ENCODE results near the gene ZNF32.

The ZNF32 gene

DNA sequence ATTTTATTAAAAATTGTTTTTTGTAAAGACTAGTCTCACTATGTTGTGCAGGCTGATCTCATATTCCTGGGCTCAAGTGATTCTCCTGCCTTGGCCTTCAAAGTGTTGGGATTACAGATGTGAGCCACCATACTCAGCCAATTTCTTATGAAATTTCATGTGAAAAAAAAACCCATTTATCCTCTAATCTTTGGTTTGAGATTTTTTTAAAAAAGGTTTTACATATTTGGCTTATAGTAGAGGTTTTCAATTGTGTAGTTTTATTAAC lies 35.5 kb upstream of the ZNF32 start:
- Histone ChIP-seq H3K27ac (replicated peaks) (no peak overlapping the region), H3K4me3 (replicated peaks; ENCODE audit: insufficient read depth, low read length) (no peak overlapping the region), H3K27me3 (ENCODE audit: insufficient read depth, poor library complexity, severe bottlenecking) (no peaks in the 10 kb centered on the region)
- TF ChIP-seq SPI1 (IDR thresholded peaks at IDR 0.05; ENCODE audit: borderline replicate concordance, low read depth) (no peak), REST (IDR thresholded peaks at IDR 0.05; ENCODE audit: insufficient replicate concordance, low read depth) (no peak), POLR2AphosphoS5 (IDR thresholded peaks at IDR 0.05; ENCODE audit: low read depth) (no peak), GABPA (IDR thresholded peaks at IDR 0.05; ENCODE audit: low read depth) (no peak)
- TF ChIP-seq, protein P1, sequence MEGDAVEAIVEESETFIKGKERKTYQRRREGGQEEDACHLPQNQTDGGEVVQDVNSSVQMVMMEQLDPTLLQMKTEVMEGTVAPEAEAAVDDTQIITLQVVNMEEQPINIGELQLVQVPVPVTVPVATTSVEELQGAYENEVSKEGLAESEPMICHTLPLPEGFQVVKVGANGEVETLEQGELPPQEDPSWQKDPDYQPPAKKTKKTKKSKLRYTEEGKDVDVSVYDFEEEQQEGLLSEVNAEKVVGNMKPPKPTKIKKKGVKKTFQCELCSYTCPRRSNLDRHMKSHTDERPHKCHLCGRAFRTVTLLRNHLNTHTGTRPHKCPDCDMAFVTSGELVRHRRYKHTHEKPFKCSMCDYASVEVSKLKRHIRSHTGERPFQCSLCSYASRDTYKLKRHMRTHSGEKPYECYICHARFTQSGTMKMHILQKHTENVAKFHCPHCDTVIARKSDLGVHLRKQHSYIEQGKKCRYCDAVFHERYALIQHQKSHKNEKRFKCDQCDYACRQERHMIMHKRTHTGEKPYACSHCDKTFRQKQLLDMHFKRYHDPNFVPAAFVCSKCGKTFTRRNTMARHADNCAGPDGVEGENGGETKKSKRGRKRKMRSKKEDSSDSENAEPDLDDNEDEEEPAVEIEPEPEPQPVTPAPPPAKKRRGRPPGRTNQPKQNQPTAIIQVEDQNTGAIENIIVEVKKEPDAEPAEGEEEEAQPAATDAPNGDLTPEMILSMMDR (IDR thresholded peaks at IDR 0.05; ENCODE audit: insufficient read depth, low read length): no peak
- DNase-seq (ENCODE audit: low read depth in 1 of 2, low spot score in 1 of 2): no peak

- TF ChIP-seq, protein P1 (IDR thresholded peaks at IDR 0.05; ENCODE audit: insufficient read depth, low read length): peak; percentile 42
- TF ChIP-seq GABPA (IDR thresholded peaks at IDR 0.05; ENCODE audit: low read depth) (no peak), SPI1 (IDR thresholded peaks at IDR 0.05; ENCODE audit: borderline replicate concordance, low read depth) (no peak)
- Histone ChIP-seq H3K4me3 (replicated peaks; ENCODE audit: insufficient read depth, low read length) (no peak overlapping the region), H3K27ac (replicated peaks) (no peak overlapping the region), H3K27me3 (ENCODE audit: insufficient read depth, poor library complexity, severe bottlenecking) (no peaks in the 10 kb centered on the region)
- no peak for DNase-seq (ENCODE audit: low read depth in 1 of 2, low spot score in 1 of 2)
Measured at GRCh38 chr10:43683451-43684291, 35.0 kb upstream of the ZNF32 start.

DNA sequence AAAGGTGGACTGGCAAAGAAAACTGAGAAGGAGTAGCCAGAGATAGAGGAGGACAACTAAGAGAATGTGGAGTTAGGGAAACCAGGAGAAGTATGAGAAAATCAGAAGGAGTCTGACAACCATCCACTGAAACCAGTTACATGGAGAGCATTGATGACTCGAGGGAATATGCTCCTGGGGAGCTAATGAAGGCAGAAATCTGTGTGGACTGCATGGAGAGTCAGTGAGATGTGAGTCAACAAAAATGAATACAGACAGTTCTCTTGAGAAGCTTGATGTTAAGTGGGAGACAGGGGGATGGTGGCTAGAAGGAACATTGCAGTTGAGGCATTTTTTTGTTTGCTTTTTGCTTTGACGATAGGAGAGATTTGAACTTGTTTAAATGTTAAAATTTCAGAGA lies 34.3 kb upstream of the ZNF32 start:
- no peak for DNase-seq (ENCODE audit: low read depth in 1 of 2, low spot score in 1 of 2)
- Histone ChIP-seq H3K27me3 (ENCODE audit: insufficient read depth, poor library complexity, severe bottlenecking) (no peaks in the 10 kb centered on the region), H3K4me3 (replicated peaks; ENCODE audit: insufficient read depth, low read length) (no peak overlapping the region), H3K27ac (replicated peaks) (no peak overlapping the region)
- TF ChIP-seq SPI1 (IDR thresholded peaks at IDR 0.05; ENCODE audit: borderline replicate concordance, low read depth) (no peak), POLR2AphosphoS5 (IDR thresholded peaks at IDR 0.05; ENCODE audit: low read depth) (no peak), GABPA (IDR thresholded peaks at IDR 0.05; ENCODE audit: low read depth) (no peak), REST (IDR thresholded peaks at IDR 0.05; ENCODE audit: insufficient replicate concordance, low read depth) (no peak)
- TF ChIP-seq, protein P1 (IDR thresholded peaks at IDR 0.05; ENCODE audit: insufficient read depth, low read length): no peak

- no peak for DNase-seq (ENCODE audit: low read depth in 1 of 2, low spot score in 1 of 2)
- Histone ChIP-seq H3K27ac (replicated peaks) (no peak overlapping the region), H3K4me3 (replicated peaks; ENCODE audit: insufficient read depth, low read length) (no peak overlapping the region), H3K27me3 (ENCODE audit: insufficient read depth, poor library complexity, severe bottlenecking) (no peaks in the 10 kb centered on the region)
- TF ChIP-seq GABPA (IDR thresholded peaks at IDR 0.05; ENCODE audit: low read depth) (no peak), REST (IDR thresholded peaks at IDR 0.05; ENCODE audit: insufficient replicate concordance, low read depth) (no peak), POLR2AphosphoS5 (IDR thresholded peaks at IDR 0.05; ENCODE audit: low read depth) (no peak), SPI1 (IDR thresholded peaks at IDR 0.05; ENCODE audit: borderline replicate concordance, low read depth) (no peak)
- TF ChIP-seq, protein P1 (IDR thresholded peaks at IDR 0.05; ENCODE audit: insufficient read depth, low read length): no peak
Measured at GRCh38 chr10:43681721-43682120, 33.0 kb upstream of the ZNF32 start.
